ENCODE measurements around the gene ACOT11. TPM values are rescaled to one million over a fixed set of nuclear protein-coding genes. Genes with fewer than 3 reads are reported as not detected.

Gene ACOT11
- total RNA-seq, 1 donor from 2014 or later: 5.0 TPM

- H3K4me3 ChIP-seq: no peak overlapping the region
- H3K27me3 ChIP-seq: no peaks in the 10 kb centered on the region
- no peak overlapping the region for H3K27ac ChIP-seq
- ATAC-seq (no peak), DNase-seq (no peak)
- H3K4me1 ChIP-seq: no peaks in the 10 kb centered on the region
- intact Hi-C loops (cut with DNase I): no loop called here
- H3K9me3 ChIP-seq: no peaks in the 10 kb centered on the region
- TF ChIP-seq CTCF (IDR thresholded peaks at IDR 0.05): no peak
- no peaks in the 10 kb centered on the region for H3K36me3 ChIP-seq
Measured at GRCh38 chr1:54597455-54598030, 49.5 kb downstream of the ACOT11 start.

- ATAC-seq: no peak
- no peak for DNase-seq
Measured at GRCh38 chr1:54599211-54599823, 51.3 kb downstream of the ACOT11 start.

GRCh38 chr1:54600947-54601721 lies 53.1 kb downstream of the ACOT11 start:
- Histone ChIP-seq H3K9me3 (no peaks in the 10 kb centered on the region), H3K4me1 (no peaks in the 10 kb centered on the region), H3K36me3 (no peaks in the 10 kb centered on the region), H3K27me3 (no peaks in the 10 kb centered on the region), H3K27ac (no peak overlapping the region), H3K4me3 (no peak overlapping the region)
- no peak for ATAC-seq
- intact Hi-C loops (cut with DNase I): no loop called here
- DNase-seq: no peak
- no peak for TF ChIP-seq CTCF (IDR thresholded peaks at IDR 0.05)

More at GRCh38 chr1:54599211-54599823, 51.3 kb downstream of the ACOT11 start:
- Histone ChIP-seq H3K36me3 (no peaks in the 10 kb centered on the region), H3K4me1 (no peaks in the 10 kb centered on the region), H3K27me3 (no peaks in the 10 kb centered on the region), H3K9me3 (no peaks in the 10 kb centered on the region), H3K27ac (no peak overlapping the region), H3K4me3 (no peak overlapping the region)
- intact Hi-C loops (cut with DNase I): no loop called here
- TF ChIP-seq CTCF (IDR thresholded peaks at IDR 0.05): no peak

GRCh38 chr1:54601730-54602129 lies 53.7 kb downstream of the ACOT11 start:
- TF ChIP-seq CTCF (IDR thresholded peaks at IDR 0.05): no peak
- Histone ChIP-seq H3K4me3 (no peak overlapping the region), H3K4me1 (no peaks in the 10 kb centered on the region), H3K27me3 (no peaks in the 10 kb centered on the region), H3K36me3 (no peaks in the 10 kb centered on the region), H3K27ac (no peak overlapping the region), H3K9me3 (no peaks in the 10 kb centered on the region)
- intact Hi-C loops (cut with DNase I): no loop called here
- ATAC-seq: no peak
- no peak for DNase-seq

- Histone ChIP-seq H3K9me3 (no peaks in the 10 kb centered on the region), H3K4me1 (no peaks in the 10 kb centered on the region), H3K27ac (no peak overlapping the region), H3K4me3 (no peak overlapping the region), H3K36me3 (no peaks in the 10 kb centered on the region), H3K27me3 (no peaks in the 10 kb centered on the region)
- ATAC-seq (no peak), DNase-seq (no peak)
- intact Hi-C loops (cut with DNase I): no loop called here
- no peak for TF ChIP-seq CTCF (IDR thresholded peaks at IDR 0.05)
Measured at GRCh38 chr1:54602554-54602953, 54.5 kb downstream of the ACOT11 start.
